Brain microvascular endothelial cell (primary cell): ENCODE measurements around the gene MPG.

Experiments
- DNase-seq: peaks from one replicate; pipeline ENCODE4 v3.0.0-alpha.2; 2020
- H3K27ac ChIP-seq: fragments of 250-450 bp; sonication (Bioruptor Pico); 2 replicates; pipeline ENCODE4 v1.5.1; 2020; ENCODE audit warnings: mild to moderate bottlenecking, moderate library complexity
- H3K27me3 ChIP-seq: fragments of 250-450 bp; sonication (Bioruptor Pico); replicated peaks from 2 replicates; pipeline ENCODE4 v1.5.1; 2020; ENCODE audit warnings: mild to moderate bottlenecking
- H3K36me3 ChIP-seq: fragments of 250-450 bp; sonication (Bioruptor Pico); replicated peaks from 2 replicates; pipeline ENCODE4 v1.5.1; 2020; ENCODE audit warnings: mild to moderate bottlenecking
- H3K4me3 ChIP-seq: 2 replicates; pipeline ENCODE4 v1.5.1; 2011; ENCODE audit warnings: low read depth, mild to moderate bottlenecking, control low read depth, low read length, moderate library complexity
- in situ Hi-C: cut with HindIII; loops from 2 replicates; pipeline ENCODE4 v1.10.0; 2017; ENCODE audit warnings: low sequenced_read_pairs, low pct_ligation_motif_present
- TF ChIP-seq, protein P1 (sequence below): IDR thresholded peaks from 2 replicates; pipeline ENCODE4 v1.5.1; 2011; ENCODE audit warnings: low read depth, mild to moderate bottlenecking, moderate library complexity, low read length, control low read depth, inconsistent platforms; ENCODE audit errors: missing control alignments

MPG gene

DNA sequence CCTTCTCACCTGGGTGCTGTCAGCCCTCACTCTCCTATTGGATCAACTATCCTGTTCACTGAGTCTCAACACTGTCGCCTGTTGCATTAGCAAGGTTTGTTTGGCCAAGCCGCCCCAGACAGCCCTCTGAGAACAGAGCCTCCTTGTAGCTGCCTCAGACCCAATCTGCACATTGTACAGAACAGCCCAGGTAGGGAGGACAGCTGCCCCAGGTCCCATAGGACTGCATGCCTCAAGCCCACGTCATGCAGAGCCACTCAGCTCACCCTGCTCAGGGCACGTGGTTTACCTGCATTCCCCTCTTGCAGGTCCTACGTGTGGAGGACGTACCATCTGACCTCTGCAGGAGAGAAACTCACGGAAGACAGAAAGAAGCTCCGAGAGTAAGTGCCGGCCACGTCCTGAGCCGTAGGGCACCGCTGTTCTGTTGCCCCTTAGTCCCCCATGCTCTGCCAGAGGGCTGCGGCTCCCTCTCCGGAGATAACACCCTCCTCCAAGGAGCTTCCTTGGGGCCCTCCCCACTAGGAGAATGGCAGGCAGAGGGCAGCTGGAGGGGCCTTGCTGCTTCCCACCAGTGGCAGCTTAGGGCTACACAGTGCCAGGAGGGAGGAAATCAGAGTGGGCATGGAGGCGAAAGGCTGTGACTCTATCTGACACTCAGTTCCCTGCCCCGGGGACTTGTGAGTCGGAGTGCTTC lies 21.6 kb upstream of the MPG start:
- in situ Hi-C loops: no loop called here
- peaks cover 57% of the 10 kb centered on the region for H3K36me3 ChIP-seq
- DNase-seq: no peak
- H3K4me3 ChIP-seq: no peak overlapping the region
- TF ChIP-seq, protein P1, sequence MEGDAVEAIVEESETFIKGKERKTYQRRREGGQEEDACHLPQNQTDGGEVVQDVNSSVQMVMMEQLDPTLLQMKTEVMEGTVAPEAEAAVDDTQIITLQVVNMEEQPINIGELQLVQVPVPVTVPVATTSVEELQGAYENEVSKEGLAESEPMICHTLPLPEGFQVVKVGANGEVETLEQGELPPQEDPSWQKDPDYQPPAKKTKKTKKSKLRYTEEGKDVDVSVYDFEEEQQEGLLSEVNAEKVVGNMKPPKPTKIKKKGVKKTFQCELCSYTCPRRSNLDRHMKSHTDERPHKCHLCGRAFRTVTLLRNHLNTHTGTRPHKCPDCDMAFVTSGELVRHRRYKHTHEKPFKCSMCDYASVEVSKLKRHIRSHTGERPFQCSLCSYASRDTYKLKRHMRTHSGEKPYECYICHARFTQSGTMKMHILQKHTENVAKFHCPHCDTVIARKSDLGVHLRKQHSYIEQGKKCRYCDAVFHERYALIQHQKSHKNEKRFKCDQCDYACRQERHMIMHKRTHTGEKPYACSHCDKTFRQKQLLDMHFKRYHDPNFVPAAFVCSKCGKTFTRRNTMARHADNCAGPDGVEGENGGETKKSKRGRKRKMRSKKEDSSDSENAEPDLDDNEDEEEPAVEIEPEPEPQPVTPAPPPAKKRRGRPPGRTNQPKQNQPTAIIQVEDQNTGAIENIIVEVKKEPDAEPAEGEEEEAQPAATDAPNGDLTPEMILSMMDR: no peak
- H3K27ac ChIP-seq: no peak overlapping the region
- H3K27me3 ChIP-seq: no peaks in the 10 kb centered on the region

GRCh38 chr16:57711-58110 lies 20.3 kb upstream of the MPG start:
- DNase-seq: no peak
- no peak overlapping the region for H3K4me3 ChIP-seq
- TF ChIP-seq, protein P1: no peak
- peaks cover 71% of the 10 kb centered on the region for H3K36me3 ChIP-seq
- H3K27ac ChIP-seq: no peak overlapping the region
- H3K27me3 ChIP-seq: no peaks in the 10 kb centered on the region
- in situ Hi-C loops: no loop called here

DNA sequence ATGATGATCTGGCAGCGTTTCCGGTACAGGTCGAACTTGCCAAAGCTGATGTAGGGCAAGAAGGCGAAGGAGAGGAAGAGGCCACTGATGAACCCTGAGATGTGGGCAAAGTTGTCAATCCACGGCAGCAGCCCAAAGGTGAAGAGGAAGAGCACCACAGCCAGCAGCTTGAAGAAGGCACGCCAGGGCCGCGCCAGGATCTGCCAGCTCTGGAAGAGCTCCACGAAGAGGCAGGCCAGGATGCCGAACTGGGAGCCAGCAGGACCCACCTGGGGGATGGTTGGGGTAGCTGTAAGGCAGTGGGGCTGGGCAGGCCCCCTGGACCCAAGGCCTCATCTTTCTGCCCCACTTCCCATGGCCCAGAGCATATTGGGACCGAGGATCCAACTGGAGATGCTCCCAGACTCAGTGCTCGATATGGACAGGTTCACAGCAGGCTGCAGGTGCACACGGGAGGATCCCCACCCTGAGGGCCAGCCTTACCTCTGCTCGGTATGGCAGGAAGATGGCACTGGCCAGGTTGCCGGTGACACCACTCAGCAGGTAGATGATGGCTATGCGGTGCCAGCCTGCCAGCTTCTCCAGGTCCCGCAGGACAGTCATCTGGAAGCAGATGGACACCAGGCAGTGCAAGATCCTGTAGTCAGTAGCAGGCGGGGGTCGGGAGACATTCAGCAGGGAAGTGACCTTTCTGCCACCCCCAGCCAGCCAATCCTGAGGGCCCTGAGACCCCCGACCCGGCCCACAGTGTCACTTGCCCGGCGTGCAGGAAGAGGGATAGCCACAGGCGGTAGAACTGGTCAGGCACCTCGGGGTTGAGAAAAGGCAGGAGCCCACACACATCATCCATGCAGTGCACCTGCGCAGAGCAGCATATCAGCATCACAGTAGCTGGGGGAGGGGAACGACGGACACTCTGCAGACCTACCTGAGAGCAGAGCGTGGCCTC lies 19.3 kb upstream of the MPG start:
- Histone ChIP-seq H3K36me3 (peaks cover 80% of the 10 kb centered on the region), H3K27me3 (no peaks in the 10 kb centered on the region), H3K4me3 (no peak overlapping the region), H3K27ac (no peak overlapping the region)
- DNase-seq: no peak
- in situ Hi-C loops: no loop called here
- TF ChIP-seq, protein P1: no peak

GRCh38 chr16:59440-60059 lies 18.5 kb upstream of the MPG start:
- DNase-seq: no peak
- in situ Hi-C loops: no loop called here
- TF ChIP-seq, protein P1: no peak
- H3K36me3 ChIP-seq: peaks cover 87% of the 10 kb centered on the region
- H3K4me3 ChIP-seq: no peak overlapping the region
- no peak overlapping the region for H3K27ac ChIP-seq
- H3K27me3 ChIP-seq: no peaks in the 10 kb centered on the region

- DNase-seq: no peak
- in situ Hi-C loops: no loop called here
- H3K27me3 ChIP-seq: no peaks in the 10 kb centered on the region
- TF ChIP-seq, protein P1: no peak
- H3K36me3 ChIP-seq: peaks cover 85% of the 10 kb centered on the region
- no peak overlapping the region for H3K4me3 ChIP-seq
- H3K27ac ChIP-seq: no peak overlapping the region
Observed at GRCh38 chr16:60166-60565, 17.9 kb upstream of the MPG start.
